ENCODE data around the gene MAML3.

GRCh38 chr4:139955600-139955999, 198.4 kb downstream of the MAML3 start:
- TF ChIP-seq POLR2A (IDR thresholded peaks at IDR 0.05; ENCODE audit: low read length) (no peak), GATA1 (IDR thresholded peaks at IDR 0.05; ENCODE audit: low read depth, low read length) (no peak)
